CD4-positive, alpha-beta memory T cell (primary cell): ENCODE data around the gene MMP20. TPM values are rescaled to one million over a fixed set of nuclear protein-coding genes. Genes with fewer than 3 reads are reported as not detected.

ENCODE experiments used
- CTCF ChIA-PET: fragments of 350-600 bp; sonication (Branson Sonifier 250); formaldehyde crosslinking; loops from one replicate; lab custom pipeline; 2021; ENCODE audit warnings: inconsistent platforms; ENCODE audit not compliant: partially characterized antibody; lab: Charles Lee
- POLR2A ChIA-PET: fragments of 350-600 bp; sonication (Branson Sonifier 250); formaldehyde crosslinking; loops from one replicate; lab custom pipeline; 2021; ENCODE audit not compliant: partially characterized antibody; lab: Charles Lee
- DNase-seq, 5 donors: peaks; one replicate each; pipeline versions ENCODE4 v3.0.0 to v3.0.0-alpha.2; 2020 to 2022; ENCODE audit warnings: mixed read lengths in 1 of 5
- H3K27ac ChIP-seq: one replicate; pipeline ENCODE4 v1.7.0; 2013; ENCODE audit warnings: low read depth, low read length
- H3K27me3 ChIP-seq: 2 replicates; pipeline ENCODE4 v1.7.0; 2013; ENCODE audit warnings: mild to moderate bottlenecking, low read length, moderate library complexity; ENCODE audit not compliant: insufficient read depth
- H3K36me3 ChIP-seq: 2 replicates; pipeline ENCODE4 v1.7.0; 2013; ENCODE audit warnings: mild to moderate bottlenecking, low read length, moderate library complexity; ENCODE audit not compliant: insufficient read depth
- H3K4me1 ChIP-seq: 2 replicates; pipeline ENCODE4 v1.7.0; 2013; ENCODE audit warnings: mild to moderate bottlenecking, low read length, moderate library complexity; ENCODE audit not compliant: insufficient read depth
- H3K4me3 ChIP-seq, 2 donors: one replicate each; pipeline ENCODE4 v1.7.0; 2013; ENCODE audit warnings: low read length in 2 of 2, mild to moderate bottlenecking in 1 of 2
- H3K9me3 ChIP-seq, 2 donors: one replicate each; pipeline ENCODE4 v1.7.0; 2013; ENCODE audit warnings: low read length in 2 of 2, control low read depth in 1 of 2; ENCODE audit not compliant: control insufficient read depth in 1 of 2
- H3K27ac Mint-ChIP-seq, 7 donors: one replicate each; pipeline ENCODE4 v1.8.0; 2020 to 2021; ENCODE audit warnings: mixed read lengths in 7 of 7, mild to moderate bottlenecking in 6 of 7, inconsistent platforms in 3 of 7, moderate library complexity in 3 of 7
- H3K27me3 Mint-ChIP-seq, 2 donors: one replicate each; pipeline ENCODE4 v1.8.0; 2020 to 2021; ENCODE audit warnings: mixed read lengths in 2 of 2
- H3K36me3 Mint-ChIP-seq, 2 donors: one replicate each; pipeline ENCODE4 v1.8.0; 2020 to 2021; ENCODE audit warnings: mixed read lengths in 2 of 2, inconsistent platforms in 1 of 2, mild to moderate bottlenecking in 1 of 2
- H3K4me1 Mint-ChIP-seq, 4 donors: one replicate each; pipeline ENCODE4 v1.8.0; 2020 to 2021; ENCODE audit warnings: mixed read lengths in 4 of 4, mild to moderate bottlenecking in 1 of 4
- H3K4me3 Mint-ChIP-seq, 8 donors: one replicate each; pipeline ENCODE4 v1.8.0; 2020 to 2021; ENCODE audit warnings: mixed read lengths in 8 of 8, mild to moderate bottlenecking in 7 of 8, moderate library complexity in 6 of 8, inconsistent platforms in 3 of 8
- H3K9me3 Mint-ChIP-seq, 8 donors: one replicate each; pipeline ENCODE4 v1.8.0; 2020 to 2021; ENCODE audit warnings: mixed read lengths in 8 of 8, mild to moderate bottlenecking in 5 of 8, inconsistent platforms in 3 of 8, moderate library complexity in 1 of 8
- intact Hi-C: fragments of 100-400 bp; cut with micrococcal nuclease; formaldehyde crosslinking; loops from one replicate; pipeline ENCODE4 v1.15.1; 2023
- polyA plus RNA-seq, 2 donors: library from polyadenylated mRNA; unstranded; fragments of 300-500 nt; fragmentation: Illumina TruSeq; gene quantifications; one replicate each; pipeline ENCODE4 v1.2.3, GENCODE V29; 2021
- total RNA-seq, 2 experiments: library from RNA; stranded (reverse); gene quantifications; one replicate each; pipeline ENCODE4 v1.2.3, GENCODE V29; 2021

The MMP20 gene
- total and polyA plus RNA-seq, 4 experiments from 2014 or later = not detected

GRCh38 chr11:102583141-102583873 is 41.8 kb downstream of the MMP20 start:
- H3K9me3 Mint-ChIP-seq = peaks cover 0 to 9% (median 5%) of the 10 kb centered on the region in 8 donors
- H3K27ac Mint-ChIP-seq = no peak overlapping the region
- DNase-seq = no peak
- POLR2A ChIA-PET = no interaction called here
- CTCF ChIA-PET = no interaction called here
- H3K4me3 Mint-ChIP-seq = no peak overlapping the region
- intact Hi-C loops = no loop called here
- no peak overlapping the region for H3K4me3 ChIP-seq
- H3K4me1 ChIP-seq = no peaks in the 10 kb centered on the region
- no peaks in the 10 kb centered on the region for H3K9me3 ChIP-seq
- peaks cover 0 to 2% of the 10 kb centered on the region in 2 donors for H3K27me3 Mint-ChIP-seq
- no peak overlapping the region for H3K27ac ChIP-seq
- H3K36me3 ChIP-seq = no peaks in the 10 kb centered on the region
- H3K4me1 Mint-ChIP-seq = peaks cover 0 to 5% (median 2%) of the 10 kb centered on the region in 4 donors
- H3K27me3 ChIP-seq = no peaks in the 10 kb centered on the region
- H3K36me3 Mint-ChIP-seq = no peaks in the 10 kb centered on the region

- CTCF ChIA-PET = no interaction called here
- H3K9me3 Mint-ChIP-seq = peaks cover 0 to 6% (median 3%) of the 10 kb centered on the region in 8 donors
- H3K36me3 Mint-ChIP-seq = no peaks in the 10 kb centered on the region
- H3K4me1 ChIP-seq = peaks cover 7% of the 10 kb centered on the region
- no peak overlapping the region for H3K27ac Mint-ChIP-seq
- H3K4me1 Mint-ChIP-seq = peaks cover 6 to 12% (median 9%) of the 10 kb centered on the region in 4 donors
- H3K4me3 ChIP-seq = no peak overlapping the region
- H3K27me3 ChIP-seq = no peaks in the 10 kb centered on the region
- no peak overlapping the region for H3K27ac ChIP-seq
- POLR2A ChIA-PET = no interaction called here
- H3K9me3 ChIP-seq = no peaks in the 10 kb centered on the region
- H3K36me3 ChIP-seq = no peaks in the 10 kb centered on the region
- no peak for DNase-seq
- no peak overlapping the region for H3K4me3 Mint-ChIP-seq
- intact Hi-C loops = no loop called here
- H3K27me3 Mint-ChIP-seq = peaks cover 0 to 2% of the 10 kb centered on the region in 2 donors
These were observed 43.0 kb downstream of the MMP20 start for GRCh38 chr11:102582140-102582539.

- no peaks in the 10 kb centered on the region for H3K27me3 ChIP-seq
- Mint-ChIP-seq H3K36me3 (no peaks in the 10 kb centered on the region), H3K27ac (peak overlapping the region in 2 of 7 donors; percentile 8 to 18), H3K4me1 (peaks cover 13 to 23% (median 19%) of the 10 kb centered on the region in 4 donors), H3K27me3 (peaks cover 0 to 2% of the 10 kb centered on the region in 2 donors), H3K4me3 (no peak overlapping the region), H3K9me3 (peaks cover 0 to 6% (median 3%) of the 10 kb centered on the region in 8 donors)
- no peak overlapping the region for H3K4me3 ChIP-seq
- ChIA-PET POLR2A (no interaction called here), CTCF (interaction anchor here (1.0 kb wide), 1 partner anchor 32 kb away, joined by 4 read pairs; no protein-coding TSS in a partner anchor)
- peaks cover 18% of the 10 kb centered on the region for H3K4me1 ChIP-seq
- no peak for DNase-seq
- H3K9me3 ChIP-seq = no peaks in the 10 kb centered on the region
- H3K27ac ChIP-seq = no peak overlapping the region
- H3K36me3 ChIP-seq = no peaks in the 10 kb centered on the region
- intact Hi-C loops = no loop called here
These were observed 44.1 kb downstream of the MMP20 start for GRCh38 chr11:102581066-102581465.

GRCh38 chr11:102580185-102580951 is 44.8 kb downstream of the MMP20 start:
- CTCF ChIA-PET = interaction anchor here (1.0 kb wide), 1 partner anchor 32 kb away, joined by 4 read pairs; no protein-coding TSS in a partner anchor
- Histone ChIP-seq H3K36me3 (no peaks in the 10 kb centered on the region), H3K27ac (no peak overlapping the region), H3K4me1 (peaks cover 23% of the 10 kb centered on the region), H3K27me3 (no peaks in the 10 kb centered on the region), H3K4me3 (no peak overlapping the region), H3K9me3 (no peaks in the 10 kb centered on the region)
- Mint-ChIP-seq H3K27me3 (peaks cover 0 to 2% of the 10 kb centered on the region in 2 donors), H3K9me3 (peaks cover 0 to 6% (median 0%) of the 10 kb centered on the region in 8 donors), H3K27ac (peak overlapping the region in 2 of 7 donors; percentile 26 to 52), H3K4me3 (no peak overlapping the region), H3K36me3 (no peaks in the 10 kb centered on the region), H3K4me1 (peaks cover 18 to 30% (median 24%) of the 10 kb centered on the region in 4 donors)
- intact Hi-C loops = no loop called here
- POLR2A ChIA-PET = no interaction called here
- no peak for DNase-seq

DNA sequence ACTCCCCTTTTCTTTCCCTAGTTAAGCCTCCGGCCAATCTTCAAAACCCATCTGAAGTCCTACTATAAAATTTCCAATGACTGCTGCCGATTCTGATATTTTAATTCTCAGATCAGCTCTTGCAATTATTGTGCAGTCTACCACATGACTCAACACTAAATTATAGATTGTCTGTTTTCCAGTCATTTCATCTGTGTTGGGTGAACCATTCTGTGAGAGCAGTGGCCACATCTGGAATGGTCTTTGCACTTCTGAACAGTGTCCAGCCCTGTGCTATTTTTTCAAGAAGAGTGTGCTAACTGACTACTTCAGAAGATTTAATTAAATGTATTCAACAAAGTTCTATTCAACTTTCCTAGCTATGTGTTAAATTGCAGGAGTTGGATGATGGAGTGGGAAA is 47.4 kb downstream of the MMP20 start:
- Histone ChIP-seq H3K36me3 (no peaks in the 10 kb centered on the region), H3K9me3 (no peaks in the 10 kb centered on the region), H3K27me3 (no peaks in the 10 kb centered on the region), H3K4me1 (peaks cover 23% of the 10 kb centered on the region), H3K4me3 (no peak overlapping the region), H3K27ac (no peak overlapping the region)
- Mint-ChIP-seq H3K36me3 (no peaks in the 10 kb centered on the region), H3K4me1 (peaks cover 18 to 30% (median 25%) of the 10 kb centered on the region in 4 donors), H3K27me3 (no peaks in the 10 kb centered on the region), H3K4me3 (peak overlapping the region in 2 of 8 donors; percentile 8 to 66), H3K9me3 (no peaks in the 10 kb centered on the region), H3K27ac (peak overlapping the region in 1 of 7 donors; percentile 33)
- ChIA-PET POLR2A (no interaction called here), CTCF (no interaction called here)
- intact Hi-C loops = no loop called here
- DNase-seq = no peak

- H3K27ac Mint-ChIP-seq = peak overlapping the region in 4 of 7 donors; percentile 2 to 33 (median 16)
These were observed 48.0 kb downstream of the MMP20 start for GRCh38 chr11:102577182-102577581.

More at GRCh38 chr11:102577182-102577581, 48.0 kb downstream of the MMP20 start:
- Histone ChIP-seq H3K4me3 (no peak overlapping the region), H3K27ac (no peak overlapping the region), H3K36me3 (no peaks in the 10 kb centered on the region), H3K9me3 (no peaks in the 10 kb centered on the region), H3K27me3 (no peaks in the 10 kb centered on the region), H3K4me1 (peaks cover 23% of the 10 kb centered on the region)
- peaks cover 0 to under 1% of the 10 kb centered on the region in 2 donors for H3K27me3 Mint-ChIP-seq
- no peaks in the 10 kb centered on the region for H3K36me3 Mint-ChIP-seq
- H3K9me3 Mint-ChIP-seq = peaks cover 0 to under 1% (median 0%) of the 10 kb centered on the region in 8 donors
- DNase-seq = no peak
- ChIA-PET CTCF (interaction anchor here (1.2 kb wide), 1 partner anchor 35 kb away, joined by 6 read pairs; no protein-coding TSS in a partner anchor), POLR2A (no interaction called here)
- peaks cover 18 to 30% (median 25%) of the 10 kb centered on the region in 4 donors for H3K4me1 Mint-ChIP-seq
- peak overlapping the region in 6 of 8 donors; percentile 1 to 69 (median 30) for H3K4me3 Mint-ChIP-seq
- intact Hi-C loops = no loop called here
